Large intestine (tissue), 3 donors: ENCODE measurements around the gene ZNF526. TPM values are rescaled to one million over a fixed set of nuclear protein-coding genes. Genes with fewer than 3 reads are reported as not detected.

Experiments
- DNase-seq, 2 donors: peaks; one replicate each; pipeline versions ENCODE4 v3.0.0 to v3.0.0-alpha.2; 2013
- H3K27ac ChIP-seq: one replicate; pipeline ENCODE4 v1.5.1; 2013; ENCODE audit warnings: low read length
- H3K27me3 ChIP-seq: 2 replicates; pipeline ENCODE4 v1.6.1; 2013; ENCODE audit warnings: low read length; ENCODE audit not compliant: control insufficient read depth, insufficient read depth
- H3K36me3 ChIP-seq: 2 replicates; pipeline ENCODE4 v1.6.1; 2013; ENCODE audit warnings: low read length; ENCODE audit not compliant: control insufficient read depth, insufficient read depth
- H3K4me1 ChIP-seq: one replicate; pipeline ENCODE4 v1.6.1; 2013; ENCODE audit warnings: low read length; ENCODE audit not compliant: control insufficient read depth, insufficient read depth
- H3K4me3 ChIP-seq: one replicate; pipeline ENCODE4 v1.5.1; 2013; ENCODE audit warnings: low read length
- H3K9me3 ChIP-seq: one replicate; pipeline ENCODE4 v1.6.1; 2013; ENCODE audit warnings: mild to moderate bottlenecking, low read depth, low read length, moderate library complexity; ENCODE audit not compliant: control insufficient read depth
- WGBS: methylation state at CpG from one replicate; pipeline ENCODE4 v1.1.5; 2013; ENCODE audit warnings: low lambda C conversion rate; ENCODE audit not compliant: insufficient coverage; 5-methylcytosine and 5-hydroxymethylcytosine counted together
- polyA plus RNA-seq: library from polyadenylated mRNA; unstranded; fragments of 120-200 nt; gene quantifications from one replicate; pipeline ENCODE4 v1.2.1, GENCODE V29; 2013

The ZNF526 gene
- polyA plus RNA-seq, 1 donor = 9.3 TPM

DNA sequence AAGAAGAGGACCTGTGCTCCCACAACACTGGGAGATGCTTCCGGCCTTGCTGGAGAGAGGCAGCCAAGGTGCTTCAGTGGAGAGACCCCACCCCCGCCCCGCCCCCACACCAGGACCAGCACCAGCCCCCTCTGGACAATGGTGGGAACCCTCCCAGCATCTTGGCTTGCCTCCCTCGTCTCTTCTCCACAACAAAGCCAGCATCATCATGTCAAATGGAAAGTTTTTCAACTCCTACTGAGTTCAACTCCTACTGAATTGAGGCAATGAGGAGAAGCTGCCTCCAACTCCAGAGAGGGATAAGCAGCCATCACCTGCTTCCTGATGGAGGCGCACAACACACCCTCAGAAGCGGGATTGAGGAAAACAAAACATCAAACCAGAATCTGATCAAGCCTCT is 15.4 kb upstream of the ZNF526 start:
- H3K27ac ChIP-seq = no peak overlapping the region
- WGBS = no CpG with 5 or more reads among the region's 6 CpGs
- H3K9me3 ChIP-seq = no peaks in the 10 kb centered on the region
- DNase-seq = no peak
- H3K27me3 ChIP-seq = no peaks in the 10 kb centered on the region
- no peaks in the 10 kb centered on the region for H3K4me1 ChIP-seq
- H3K4me3 ChIP-seq = no peak overlapping the region
- H3K36me3 ChIP-seq = peaks cover 88% of the 10 kb centered on the region

DNA sequence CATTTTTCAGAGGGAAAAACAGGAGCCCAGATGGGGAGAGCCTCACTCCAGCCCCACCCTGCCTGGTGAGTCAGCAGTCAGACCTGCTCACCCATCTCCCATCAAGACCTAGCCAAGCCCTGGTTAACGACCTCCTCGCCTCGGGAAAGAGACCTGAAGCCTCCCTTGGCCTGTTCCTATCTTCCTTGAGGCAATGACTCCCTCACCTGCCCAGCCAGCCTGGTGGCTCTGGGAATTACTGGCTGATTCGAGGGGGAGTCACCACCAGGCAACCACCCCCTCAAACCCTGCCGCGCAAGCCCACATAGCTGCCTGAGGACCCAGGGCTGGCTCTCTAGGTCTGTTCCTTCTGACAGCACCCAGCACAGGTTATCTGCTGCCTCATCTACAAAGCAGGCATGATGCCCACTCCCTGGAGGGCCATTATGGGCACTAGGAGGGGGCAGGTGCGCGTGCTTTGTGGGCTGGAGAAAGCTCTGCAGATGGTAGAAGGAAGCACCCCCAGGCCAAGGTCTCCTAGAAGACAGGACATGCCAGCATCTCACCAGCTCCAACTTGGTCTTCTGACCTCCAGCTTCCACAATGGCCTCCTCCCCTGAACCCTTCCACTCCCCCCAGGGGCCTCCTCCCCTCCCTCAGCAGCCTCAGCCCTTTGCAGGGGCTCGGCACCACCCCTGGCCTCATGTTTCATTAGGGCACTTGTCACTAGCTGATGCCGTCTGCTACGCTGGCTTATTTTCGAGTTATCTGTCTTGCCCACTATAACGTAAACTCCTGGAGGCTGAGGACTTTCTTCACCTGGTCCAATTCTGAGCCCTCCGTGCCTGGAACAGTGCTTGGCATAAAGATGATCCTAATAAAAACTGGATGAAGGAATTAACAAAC is 13.0 kb upstream of the ZNF526 start:
- H3K36me3 ChIP-seq = peaks cover 71% of the 10 kb centered on the region
- H3K4me3 ChIP-seq = no peak overlapping the region
- H3K4me1 ChIP-seq = no peaks in the 10 kb centered on the region
- H3K9me3 ChIP-seq = no peaks in the 10 kb centered on the region
- no peak overlapping the region for H3K27ac ChIP-seq
- WGBS = no CpG with 5 or more reads among the region's 14 CpGs
- DNase-seq = no peak
- no peaks in the 10 kb centered on the region for H3K27me3 ChIP-seq

DNA sequence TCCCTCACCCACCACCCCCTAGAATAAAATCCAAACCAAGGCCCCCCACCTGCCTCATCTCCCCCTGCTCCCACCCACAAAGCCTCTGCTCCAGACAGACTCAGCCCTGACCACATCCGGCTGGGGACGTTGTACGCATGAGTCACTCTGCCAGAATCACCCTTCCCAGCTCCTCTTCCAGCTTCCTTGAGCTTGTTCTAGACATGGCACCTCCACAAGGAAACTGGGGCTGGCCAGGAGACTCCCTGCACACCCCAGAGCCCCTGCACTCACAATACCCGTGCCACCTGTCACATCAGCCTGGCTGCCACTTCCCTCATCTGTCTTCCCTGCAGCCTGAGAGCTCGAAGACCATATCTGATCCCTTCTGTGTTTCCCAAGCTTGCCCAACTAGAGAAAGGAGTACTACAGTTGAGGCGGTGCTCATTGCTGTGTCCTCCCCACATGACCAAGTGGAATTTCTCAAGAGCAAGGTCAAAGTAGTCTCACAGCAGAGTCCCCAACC is 12.3 kb upstream of the ZNF526 start:
- no CpG with 5 or more reads among the region's 6 CpGs for WGBS
- no peaks in the 10 kb centered on the region for H3K4me1 ChIP-seq
- H3K4me3 ChIP-seq = no peak overlapping the region
- DNase-seq = no peak
- H3K9me3 ChIP-seq = no peaks in the 10 kb centered on the region
- no peak overlapping the region for H3K27ac ChIP-seq
- no peaks in the 10 kb centered on the region for H3K27me3 ChIP-seq
- peaks cover 70% of the 10 kb centered on the region for H3K36me3 ChIP-seq

DNA sequence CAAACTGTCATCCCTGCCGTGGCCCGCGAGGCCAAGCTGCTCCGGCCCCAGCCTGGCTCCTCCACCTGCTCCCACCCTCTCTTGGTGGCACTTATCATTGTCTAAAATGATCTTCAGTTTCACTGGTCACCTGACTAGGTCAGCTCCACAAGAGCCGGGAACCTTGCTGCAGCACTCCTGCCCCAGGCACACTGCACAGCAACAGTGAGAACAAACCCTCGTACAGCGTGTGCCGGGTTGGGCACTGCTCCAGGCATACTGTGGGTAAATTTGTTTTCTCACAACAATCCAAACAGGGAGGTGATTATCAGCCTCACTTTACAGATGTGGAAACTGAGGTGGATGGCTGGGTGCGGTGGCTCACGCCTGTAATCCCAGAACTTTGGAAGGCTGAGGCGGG is 11.5 kb upstream of the ZNF526 start:
- no peaks in the 10 kb centered on the region for H3K4me1 ChIP-seq
- H3K27me3 ChIP-seq = no peaks in the 10 kb centered on the region
- H3K9me3 ChIP-seq = no peaks in the 10 kb centered on the region
- H3K27ac ChIP-seq = no peak overlapping the region
- H3K36me3 ChIP-seq = peaks cover 71% of the 10 kb centered on the region
- no peak overlapping the region for H3K4me3 ChIP-seq
- no peak for DNase-seq
- no CpG with 5 or more reads among the region's 11 CpGs for WGBS

DNA sequence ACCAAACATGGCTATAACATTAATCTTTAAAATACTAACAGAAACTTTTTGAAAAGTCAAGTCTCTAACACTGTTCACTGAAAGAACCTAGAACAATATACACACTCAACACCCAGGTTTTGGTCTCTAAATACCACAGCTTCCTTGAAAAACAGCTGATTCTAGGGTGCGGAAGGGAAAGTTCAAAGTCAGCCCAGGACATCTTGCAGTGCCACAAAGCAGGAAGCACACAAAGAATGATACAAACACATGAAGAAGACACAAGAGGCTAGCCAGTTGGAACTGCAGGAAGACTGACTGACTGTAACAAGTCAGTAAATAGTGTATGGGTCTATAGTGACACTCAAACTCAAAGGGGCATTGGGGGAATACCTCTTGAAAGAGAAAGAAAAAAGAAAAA is 7.2 kb upstream of the ZNF526 start:
- no peak overlapping the region for H3K4me3 ChIP-seq
- no peaks in the 10 kb centered on the region for H3K9me3 ChIP-seq
- peaks cover 12% of the 10 kb centered on the region for H3K4me1 ChIP-seq
- H3K27ac ChIP-seq = no peak overlapping the region
- no CpG with 5 or more reads among the region's 1 CpG for WGBS
- H3K27me3 ChIP-seq = no peaks in the 10 kb centered on the region
- peaks cover 55% of the 10 kb centered on the region for H3K36me3 ChIP-seq
- DNase-seq = no peak

DNA sequence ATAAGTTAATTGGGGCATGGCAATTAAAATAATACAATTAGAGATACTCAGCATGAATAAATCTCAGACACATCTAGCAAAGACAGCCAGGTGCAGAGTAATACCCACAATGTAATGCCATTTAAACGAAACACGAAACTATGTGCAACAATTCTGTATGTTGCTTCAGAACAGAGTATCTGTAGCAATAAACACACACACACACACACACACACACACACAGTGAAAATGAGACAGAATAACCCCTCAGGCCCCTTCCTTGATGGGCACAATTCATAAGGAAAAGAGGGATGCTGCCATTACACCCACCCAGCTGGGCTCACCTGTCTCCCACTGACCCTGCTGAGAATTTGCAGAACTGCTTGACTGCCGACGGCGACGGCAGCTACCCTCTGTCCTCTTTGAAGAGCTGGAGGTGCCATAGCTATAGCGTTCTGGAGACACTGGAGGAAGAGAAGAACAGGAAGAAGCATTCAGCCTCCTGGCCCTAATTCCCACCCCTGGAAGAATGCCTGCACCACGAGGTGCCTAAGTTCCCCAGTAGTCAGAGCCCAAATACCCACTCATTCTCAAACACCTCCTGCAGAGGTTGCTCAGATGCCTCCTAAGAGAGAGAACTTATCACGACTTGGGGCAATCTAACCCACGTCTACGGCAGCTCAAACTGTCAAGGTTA is 5.2 kb upstream of the ZNF526 start:
- H3K36me3 ChIP-seq = peaks cover 35% of the 10 kb centered on the region

DNA sequence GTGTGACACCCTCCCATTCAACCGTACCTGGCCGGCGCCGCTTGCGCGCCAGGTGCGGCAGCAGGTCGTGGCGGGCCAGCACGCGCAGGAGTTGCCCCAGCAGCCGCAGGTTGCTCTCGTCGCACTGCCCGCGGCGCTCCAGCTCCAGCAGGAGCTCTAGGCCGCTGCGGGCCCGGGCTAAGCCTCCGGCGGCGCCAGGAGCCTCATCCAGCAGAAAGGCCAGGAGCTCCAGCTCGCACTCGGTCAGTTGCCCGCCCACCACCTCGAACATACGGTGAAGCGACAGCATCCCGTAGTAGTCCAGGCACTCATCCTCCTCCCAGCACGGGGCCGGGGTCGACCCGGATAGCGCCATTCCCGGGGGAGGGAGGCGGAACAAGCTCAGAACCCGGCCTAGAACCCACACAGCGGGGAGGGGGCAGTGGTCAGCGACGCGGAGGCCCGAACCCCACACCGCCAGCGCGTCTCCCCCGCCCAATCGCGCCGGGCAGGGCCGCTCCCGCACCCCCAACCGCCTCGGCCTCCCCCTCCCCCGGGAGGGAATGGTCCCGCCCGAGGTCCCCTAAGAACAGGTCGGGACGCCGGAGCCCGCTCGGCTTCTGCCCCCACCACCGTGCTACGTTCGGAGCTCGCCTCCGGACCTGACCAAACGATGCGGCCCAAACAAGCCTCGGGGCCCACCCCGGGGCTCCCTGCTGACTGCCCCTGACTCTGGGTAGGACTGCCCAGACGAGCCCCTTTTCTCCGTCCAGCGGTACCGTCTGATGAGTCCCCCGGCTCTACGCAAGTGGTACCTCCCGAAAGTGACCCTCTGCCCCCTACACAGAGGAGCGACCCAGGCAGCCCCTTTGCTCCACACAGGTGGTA is 3.2 kb upstream of the ZNF526 start:
- Histone ChIP-seq H3K4me1 (peaks cover 36% of the 10 kb centered on the region), H3K36me3 (peaks cover 31% of the 10 kb centered on the region), H3K9me3 (no peaks in the 10 kb centered on the region), H3K27ac (peak overlapping the region; percentile 95), H3K4me3 (peak overlapping the region; percentile 92), H3K27me3 (no peaks in the 10 kb centered on the region)
- no CpG with 5 or more reads among the region's 79 CpGs for WGBS
- peak in 1 of 2 donors; percentile 60 for DNase-seq

More for the DNA sequence above, 5.2 kb upstream of the ZNF526 start:
- Histone ChIP-seq H3K27ac (no peak overlapping the region), H3K4me3 (no peak overlapping the region), H3K9me3 (no peaks in the 10 kb centered on the region), H3K27me3 (no peaks in the 10 kb centered on the region), H3K4me1 (peaks cover 25% of the 10 kb centered on the region)
- no peak for DNase-seq
- WGBS = no CpG with 5 or more reads among the region's 11 CpGs

DNA sequence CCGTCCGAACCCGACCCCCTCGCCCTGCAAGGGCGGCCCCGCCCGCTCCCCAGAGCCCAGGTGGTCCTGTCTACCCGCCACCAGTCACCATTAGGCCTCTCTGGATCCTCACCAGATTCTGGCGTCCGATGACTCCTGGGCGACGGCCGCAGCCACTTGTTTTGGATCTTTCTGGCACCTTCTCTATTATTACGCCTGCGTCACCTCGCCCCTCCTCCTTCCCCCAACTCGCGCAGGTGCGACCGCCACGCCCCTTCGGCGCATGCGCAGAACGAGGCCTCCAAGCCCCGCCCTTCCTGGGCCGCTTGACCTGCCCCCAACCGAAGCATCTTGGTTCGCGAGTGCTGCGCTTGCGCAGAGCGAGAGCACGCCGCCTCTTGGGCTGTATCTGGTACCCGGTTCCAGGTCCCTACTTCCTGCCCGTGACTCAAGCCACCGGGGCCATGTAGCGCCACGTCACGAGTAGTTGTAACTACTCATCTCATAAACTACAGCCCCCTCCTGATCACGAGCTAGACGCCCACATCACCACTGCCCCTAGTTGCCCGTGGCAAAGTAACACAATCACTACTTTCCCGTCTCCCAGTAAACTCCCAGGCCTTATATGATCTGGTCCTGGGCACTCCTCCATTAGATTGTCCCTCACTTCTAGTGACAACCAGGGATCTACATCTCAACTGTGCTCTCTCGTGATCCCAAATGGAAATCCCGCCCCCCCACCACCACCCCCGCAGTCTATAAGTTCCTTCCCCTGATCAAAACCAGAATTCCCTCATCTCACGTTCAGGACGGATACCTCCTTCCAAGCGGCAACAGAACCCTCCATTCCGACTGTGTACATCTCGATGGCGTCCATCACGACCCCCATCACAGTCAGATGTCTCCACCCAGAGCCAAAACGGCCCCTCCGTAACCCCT is 2.3 kb upstream of the ZNF526 start, which contains the start of gene DEDD2:
Gene DEDD2, minus strand, starts transcription at position 158 of the 918 bp plus-strand sequence. CDS start 670 bp downstream, outside the sequence.
- H3K27ac ChIP-seq = peak within 1 kb of the TSS; percentile 95
- peaks cover 28% of the 10 kb centered on the region for H3K36me3 ChIP-seq
- peak within 1 kb of the TSS; percentile 92 for H3K4me3 ChIP-seq
- DNase-seq = peak; percentile 98 to 99
- peaks cover 36% of the 10 kb centered on the region for H3K4me1 ChIP-seq
- no peaks in the 10 kb centered on the region for H3K27me3 ChIP-seq
- no peaks in the 10 kb centered on the region for H3K9me3 ChIP-seq
- no CpG with 5 or more reads among the region's 57 CpGs for WGBS

DNA sequence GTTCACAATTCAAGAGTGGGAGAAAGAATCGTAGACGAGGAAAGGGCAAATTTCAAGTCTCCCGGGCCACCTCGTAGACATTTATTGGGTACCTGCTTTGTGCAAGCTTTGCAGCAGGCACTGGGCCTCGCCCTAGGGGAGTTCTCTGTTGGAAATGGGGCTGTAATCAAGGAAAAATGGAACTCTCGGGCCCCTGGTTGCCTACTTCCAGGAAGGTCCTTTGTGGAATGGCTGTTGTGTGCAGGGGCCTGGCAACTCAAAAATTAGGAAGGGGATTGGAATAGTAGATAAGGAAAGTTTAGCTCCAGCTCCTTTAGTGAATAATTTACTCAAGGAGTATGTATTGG is 612 bp downstream of the ZNF526 start:
- H3K9me3 ChIP-seq = no peaks in the 10 kb centered on the region
- H3K27me3 ChIP-seq = no peaks in the 10 kb centered on the region
- peak overlapping the region; percentile 72 for H3K4me3 ChIP-seq
- H3K36me3 ChIP-seq = peaks cover 23% of the 10 kb centered on the region
- WGBS = no CpG with 5 or more reads among the region's 6 CpGs
- peaks cover 28% of the 10 kb centered on the region for H3K4me1 ChIP-seq
- no peak for DNase-seq
- peak overlapping the region; percentile 73 for H3K27ac ChIP-seq
